HEK293T (cell line): Measurements from ENCODE around the gene STS.

ENCODE experiments used
- ARNT ChIP-seq: fragments of 450-650 bp; IDR thresholded peaks from 2 replicates; pipeline ENCODE4 v1.6.1; 2017; ENCODE audit warnings: mild to moderate bottlenecking
- BHLHE40 ChIP-seq: fragments of 450-650 bp; IDR thresholded peaks from 2 replicates; pipeline ENCODE4 v1.6.1; 2016; ENCODE audit warnings: mild to moderate bottlenecking, moderate library complexity, borderline replicate concordance
- FOXA1 ChIP-seq: fragments of 450-650 bp; IDR thresholded peaks from 2 replicates; pipeline ENCODE4 v1.6.1; 2016; ENCODE audit warnings: mild to moderate bottlenecking
- FOXM1 ChIP-seq: fragments of 450-650 bp; IDR thresholded peaks from 2 replicates; pipeline ENCODE4 v1.6.1; 2017; ENCODE audit warnings: mild to moderate bottlenecking, borderline replicate concordance
- HDGF ChIP-seq: fragments of 450-650 bp; IDR thresholded peaks from 2 replicates; pipeline ENCODE4 v1.6.1; 2017; ENCODE audit warnings: antibody characterized with exemption, borderline replicate concordance
- L3MBTL2 ChIP-seq: fragments of 450-650 bp; conservative IDR thresholded peaks from 2 replicates; pipeline ENCODE4 v1.6.1; 2016; ENCODE audit warnings: mild to moderate bottlenecking
- LEF1 ChIP-seq: fragments of 450-650 bp; IDR thresholded peaks from 2 replicates; pipeline ENCODE4 v1.6.1; 2017; ENCODE audit warnings: mild to moderate bottlenecking, borderline replicate concordance
- NFRKB ChIP-seq: fragments of 450-650 bp; IDR thresholded peaks from 2 replicates; pipeline ENCODE4 v1.6.1; 2016; ENCODE audit warnings: mild to moderate bottlenecking, moderate library complexity
- SP1 ChIP-seq: fragments of 450-650 bp; IDR thresholded peaks from 2 replicates; pipeline ENCODE4 v1.6.1; 2017
- SUZ12 ChIP-seq: fragments of 450-650 bp; IDR thresholded peaks from 2 replicates; pipeline ENCODE4 v1.6.1; 2016; ENCODE audit warnings: mild to moderate bottlenecking
- TARDBP ChIP-seq: fragments of 450-650 bp; IDR thresholded peaks from 2 replicates; pipeline ENCODE4 v1.6.1; 2016

DNA sequence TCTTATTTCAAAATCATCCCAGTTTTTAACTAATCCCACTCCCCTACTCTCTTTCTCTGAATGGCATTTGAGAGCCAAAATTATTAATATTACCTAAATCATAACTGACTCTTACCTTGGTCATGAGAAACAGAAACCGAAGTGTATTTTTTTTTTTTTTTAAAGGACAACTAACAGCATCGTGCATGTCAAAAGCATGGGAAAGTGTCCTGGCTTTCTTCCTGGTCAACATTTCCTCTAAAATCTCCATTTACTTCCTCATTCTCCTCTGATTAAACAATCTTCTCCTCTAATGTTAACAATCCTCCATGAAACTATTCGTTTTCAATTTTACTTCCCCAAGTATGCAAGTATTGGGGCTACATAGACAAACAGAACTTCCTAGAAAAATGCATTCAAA, 2.1 kb upstream of the STS start:
- TF ChIP-seq NFRKB = no peak
- no peak for TF ChIP-seq FOXM1
- TF ChIP-seq SP1 = no peak
- TF ChIP-seq FOXA1 = no peak
- no peak for TF ChIP-seq BHLHE40
- TF ChIP-seq TARDBP = no peak
- no peak for TF ChIP-seq LEF1
- TF ChIP-seq HDGF = no peak
- TF ChIP-seq L3MBTL2 = no peak
- no peak for TF ChIP-seq SUZ12
- TF ChIP-seq ARNT = no peak
